HCT116 (cell line): ENCODE measurements around the gene MIS18A. TPM values are rescaled to one million over a fixed set of nuclear protein-coding genes. Genes with fewer than 3 reads are reported as not detected.

Experiments
- ATAC-seq: fragments of 200-7000 bp; cut with Tn5 transposase; 2 replicates; pipeline ENCODE4 v1.9.1; 2020; ENCODE audit warnings: mild to moderate bottlenecking, moderate library complexity
- BruUV-seq: library from RNA; stranded (reverse); fragments of 400-500 nt; replicated peaks from 2 replicates; lab custom pipeline; 2021; lab: Mats Ljungman, UMichigan
- CTCF ChIA-PET: fragments of 300-600 bp; sonication (Branson Sonifier 250); formaldehyde crosslinking; loops from one replicate; lab custom pipeline; 2021; ENCODE audit warnings: antibody characterized with exemption; lab: Charles Lee
- POLR2A ChIA-PET: fragments of 300-600, 350-600 bp; sonication (Branson Sonifier 250); formaldehyde crosslinking; loops from one replicate; lab custom pipeline; 2021; ENCODE audit warnings: antibody characterized with exemption; lab: Charles Lee
- RAD21 ChIA-PET, 2 experiments: fragments of 300-600 bp; sonication (Branson Sonifier 250); formaldehyde crosslinking; loops; one replicate each; lab custom pipeline; 2023; ENCODE audit warnings: low total read pairs in 2 of 2; ENCODE audit not compliant: uncharacterized antibody in 2 of 2, unreplicated experiment in 2 of 2, low non-redundant PET in 1 of 2; lab: Charles Lee
- DNase-seq: peaks from one replicate; pipeline ENCODE4 v3.0.0-alpha.2; 2010; ENCODE audit warnings: low read depth, low spot score
- H2AFZ ChIP-seq: fragments of 200-600 bp; shearing (Covaris generic), sonication (generic); 2 replicates; pipeline ENCODE4 v1.6.1; 2017; ENCODE audit warnings: low read depth, mixed run types, mixed read lengths, antibody characterized with exemption, low read length; ENCODE audit not compliant: poor library complexity, severe bottlenecking
- H3K27ac ChIP-seq: 2 replicates; pipeline ENCODE4 v1.5.1; 2012; ENCODE audit warnings: low read depth, low read length
- H3K27me3 ChIP-seq: fragments of 200-600 bp; sonication (generic); 2 replicates; pipeline ENCODE4 v1.6.1; 2016; ENCODE audit warnings: mixed run types, low read length, mixed read lengths; ENCODE audit not compliant: insufficient read depth
- H3K36me3 ChIP-seq, 2 experiments: fragments of 200-500 bp in 1 of 2; fragments of 200-600 bp in 1 of 2; sonication (Bioruptor generic) in 1 of 2; sonication (generic) in 1 of 2; 2 replicates each; pipeline versions ENCODE4 v1.5.1 to v1.6.1; 2014 to 2016; ENCODE audit warnings: low read length in 2 of 2, inconsistent platforms in 1 of 2, mixed read lengths in 1 of 2, mixed run types in 1 of 2; ENCODE audit not compliant: insufficient read depth in 2 of 2, control insufficient read depth in 1 of 2
- H3K4me1 ChIP-seq, 2 experiments: fragments of 200-600 bp in 1 of 2; sonication (generic) in 1 of 2; 2 replicates each; pipeline versions ENCODE4 v1.5.1 to v1.6.1; 2012 to 2017; ENCODE audit warnings: low read length in 2 of 2, inconsistent platforms in 1 of 2, mild to moderate bottlenecking in 1 of 2, mixed read lengths in 1 of 2, mixed run types in 1 of 2, moderate library complexity in 1 of 2; ENCODE audit not compliant: insufficient read depth in 2 of 2, control insufficient read depth in 1 of 2
- H3K4me2 ChIP-seq: fragments of 200-600 bp; sonication (generic); 2 replicates; pipeline ENCODE4 v1.6.1; 2017; ENCODE audit warnings: mixed run types, low read length, mixed read lengths
- H3K4me3 ChIP-seq, 2 experiments: fragments of 200-600 bp in 1 of 2; sonication (generic) in 1 of 2; replicated peaks in 1 of 2; 2 replicates each; pipeline ENCODE4 v1.5.1; 2011 to 2016; ENCODE audit warnings: low read length in 2 of 2, control low read depth in 1 of 2, low read depth in 1 of 2, mild to moderate bottlenecking in 1 of 2, mixed read lengths in 1 of 2, mixed run types in 1 of 2
- H3K79me2 ChIP-seq: fragments of 200-600 bp; sonication (generic); 2 replicates; pipeline ENCODE4 v1.6.1; 2017; ENCODE audit warnings: mild to moderate bottlenecking, mixed run types, low read length, moderate library complexity, mixed read lengths; ENCODE audit not compliant: insufficient read depth
- H3K9ac ChIP-seq: fragments of 200-600 bp; sonication (generic); 2 replicates; pipeline ENCODE4 v1.6.1; 2016; ENCODE audit warnings: low read length, mixed read lengths
- H3K9me2 ChIP-seq: fragments of 200-600 bp; sonication (generic), shearing (Covaris generic); 2 replicates; pipeline ENCODE4 v1.6.1; 2017; ENCODE audit warnings: mixed run types, mild to moderate bottlenecking, moderate library complexity; ENCODE audit not compliant: insufficient read depth
- H3K9me3 ChIP-seq, 2 experiments: fragments of 200-500 bp in 1 of 2; fragments of 200-600 bp in 1 of 2; sonication (Bioruptor generic) in 1 of 2; sonication (generic) in 1 of 2; 2 replicates each; pipeline ENCODE4 v1.6.1; 2014 to 2017; ENCODE audit warnings: low read length in 2 of 2, mixed read lengths in 2 of 2, inconsistent platforms in 1 of 2, low read depth in 1 of 2, mild to moderate bottlenecking in 1 of 2, mixed run types in 1 of 2, moderate library complexity in 1 of 2; ENCODE audit not compliant: control insufficient read depth in 1 of 2, insufficient read depth in 1 of 2
- H4K20me1 ChIP-seq: fragments of 200-600 bp; sonication (generic), shearing (Covaris generic); 2 replicates; pipeline ENCODE4 v1.6.1; 2017; ENCODE audit warnings: mixed run types, mild to moderate bottlenecking, moderate library complexity; ENCODE audit not compliant: insufficient read depth
- EZH2 ChIP-seq: fragments of 200-600 bp; sonication (generic); IDR thresholded peaks from 2 replicates; pipeline ENCODE4 v1.6.1; 2017; ENCODE audit warnings: antibody characterized with exemption, mixed run types
- EZH2phosphoT487 ChIP-seq: fragments of 200-600 bp; IDR thresholded peaks from 2 replicates; pipeline ENCODE4 v1.6.1; 2018; ENCODE audit warnings: antibody characterized with exemption, borderline replicate concordance
- JUND ChIP-seq: IDR thresholded peaks from 2 replicates; pipeline ENCODE4 v1.6.1; 2012
- POLR2A ChIP-seq: IDR thresholded peaks from 2 replicates; pipeline ENCODE4 v1.7.0; 2011; ENCODE audit warnings: borderline replicate concordance; ENCODE audit not compliant: insufficient read depth, insufficient read length; ENCODE audit errors: extremely low read depth
- POLR2AphosphoS5 ChIP-seq: IDR thresholded peaks from 2 replicates; pipeline ENCODE4 v1.6.1; 2011; ENCODE audit warnings: mild to moderate bottlenecking, low read depth, low read length, moderate library complexity
- RAD21 ChIP-seq: IDR thresholded peaks from 2 replicates; pipeline ENCODE4 v1.6.1; 2012; ENCODE audit warnings: low read depth, mild to moderate bottlenecking
- REST ChIP-seq: IDR thresholded peaks from 2 replicates; pipeline ENCODE4 v1.6.1; 2012; ENCODE audit warnings: low read depth
- TCF7L2 ChIP-seq: IDR thresholded peaks from 2 replicates; pipeline ENCODE4 v1.7.0; 2011; ENCODE audit warnings: borderline replicate concordance, inconsistent platforms; ENCODE audit not compliant: insufficient read depth, insufficient read length; ENCODE audit errors: extremely low read depth
- YY1 ChIP-seq: IDR thresholded peaks from 2 replicates; pipeline ENCODE4 v1.6.1; 2011; ENCODE audit warnings: low read length, low read depth, moderate library complexity, mild to moderate bottlenecking; ENCODE audit not compliant: insufficient replicate concordance; ENCODE audit errors: extremely low read depth
- ZBTB33 ChIP-seq: IDR thresholded peaks from 2 replicates; pipeline ENCODE4 v1.6.1; 2011; ENCODE audit warnings: mild to moderate bottlenecking, low read length, moderate library complexity; ENCODE audit not compliant: insufficient replicate concordance; ENCODE audit errors: extremely low read depth
- ZFX ChIP-seq: fragments of 450-650 bp; IDR thresholded peaks from 2 replicates; pipeline ENCODE4 v1.6.1; 2017
- ZNF274 ChIP-seq: fragments of 200-500 bp; sonication (Bioruptor generic); IDR thresholded peaks from 2 replicates; pipeline ENCODE4 v1.6.1; 2014; ENCODE audit warnings: mild to moderate bottlenecking, low read depth, low read length, inconsistent platforms
- intact Hi-C: fragments of 100-400 bp; cut with micrococcal nuclease; formaldehyde crosslinking; loops from 2 replicates; pipeline ENCODE4 v1.10.0; 2022
- total RNA-seq: library from RNA; stranded (reverse); gene quantifications from one replicate; pipeline ENCODE4 v1.2.1, GENCODE V29; 2021; ENCODE audit not compliant: unreplicated experiment

Gene MIS18A
- total RNA-seq, 1 experiment from 2014 or later = 30.0 TPM

GRCh38 chr21:32322103-32322502 is 43.3 kb upstream of the MIS18A start:
- Histone ChIP-seq H3K4me2 (no peak overlapping the region), H3K4me3 (no peak overlapping the region), H3K27me3 (no peaks in the 10 kb centered on the region), H4K20me1 (no peaks in the 10 kb centered on the region), H3K9me2 (no peaks in the 10 kb centered on the region), H3K36me3 (peaks cover 73 to 90% of the 10 kb centered on the region in 2 experiments), H3K4me1 (no peaks in the 10 kb centered on the region), H3K9me3 (no peaks in the 10 kb centered on the region), H3K79me2 (peaks cover 25% of the 10 kb centered on the region), H3K9ac (no peak overlapping the region), H3K27ac (no peak overlapping the region), H2AFZ (no peak overlapping the region)
- intact Hi-C loops = no loop called here
- DNase-seq (no peak), ATAC-seq (no peak)
- no peak for TF ChIP-seq TCF7L2
- TF ChIP-seq ZNF274 = no peak
- no peak for TF ChIP-seq JUND
- TF ChIP-seq EZH2phosphoT487 = no peak
- TF ChIP-seq POLR2AphosphoS5 = no peak
- TF ChIP-seq RAD21 = no peak
- TF ChIP-seq ZBTB33 = no peak
- no peak for TF ChIP-seq ZFX
- TF ChIP-seq EZH2 = no peak
- TF ChIP-seq REST = no peak
- TF ChIP-seq POLR2A = no peak
- no peak for TF ChIP-seq YY1
- POLR2A ChIA-PET = no interaction called here
- CTCF ChIA-PET = no interaction called here
- RAD21 ChIA-PET = no interaction called here
- BruUV-seq = no TSS peak
